GM21390 (cell line): ENCODE results near the gene PDGFA.

Experiments used
- ATAC-seq: cut with Tn5 transposase; IDR thresholded peaks from one replicate; pipeline ENCODE4 v1.9.1; 2021; ENCODE audit not compliant: unreplicated experiment

Gene PDGFA

DNA sequence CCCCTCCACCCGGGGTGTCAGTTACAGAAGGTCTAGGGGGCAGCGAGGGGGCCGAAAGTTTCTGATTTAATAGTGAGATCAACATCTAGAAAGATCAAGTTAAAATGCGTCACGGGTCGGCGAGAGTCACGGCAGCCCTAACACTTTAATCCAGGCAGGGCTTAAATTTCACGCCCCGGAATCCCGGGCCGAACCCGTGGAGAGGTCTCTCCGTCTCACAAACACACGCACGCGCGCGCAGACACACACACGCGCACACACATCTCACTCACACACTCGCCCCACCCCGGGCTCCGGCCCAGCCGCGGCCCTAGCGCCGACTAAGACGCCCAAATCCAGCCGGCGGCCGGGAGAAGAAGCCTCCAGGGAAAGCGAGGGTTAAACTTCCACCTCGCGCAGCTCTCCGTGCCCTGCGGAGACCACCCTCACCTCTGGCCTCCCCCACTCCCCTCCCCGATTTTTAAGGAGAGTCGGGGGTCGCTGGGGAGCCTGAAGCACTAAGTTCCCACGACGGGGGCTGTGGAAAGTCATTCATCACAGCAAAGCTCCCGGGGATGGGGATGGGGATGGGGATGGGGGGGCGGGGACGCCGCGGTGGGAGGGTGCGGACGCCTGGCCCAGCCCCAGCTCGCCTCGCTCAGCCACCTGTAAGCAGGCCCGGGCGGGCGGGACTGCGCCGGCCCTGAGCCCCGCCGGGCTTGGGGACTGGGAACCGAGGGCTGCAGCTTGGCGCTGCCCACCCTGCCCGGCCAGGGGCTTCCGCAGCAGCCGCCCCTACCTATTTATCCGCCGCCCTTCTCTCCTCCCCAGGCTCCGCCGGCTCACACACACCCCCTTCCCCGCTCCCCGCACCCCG lies 1.6 kb downstream of the PDGFA start:
- ATAC-seq: no peak

DNA sequence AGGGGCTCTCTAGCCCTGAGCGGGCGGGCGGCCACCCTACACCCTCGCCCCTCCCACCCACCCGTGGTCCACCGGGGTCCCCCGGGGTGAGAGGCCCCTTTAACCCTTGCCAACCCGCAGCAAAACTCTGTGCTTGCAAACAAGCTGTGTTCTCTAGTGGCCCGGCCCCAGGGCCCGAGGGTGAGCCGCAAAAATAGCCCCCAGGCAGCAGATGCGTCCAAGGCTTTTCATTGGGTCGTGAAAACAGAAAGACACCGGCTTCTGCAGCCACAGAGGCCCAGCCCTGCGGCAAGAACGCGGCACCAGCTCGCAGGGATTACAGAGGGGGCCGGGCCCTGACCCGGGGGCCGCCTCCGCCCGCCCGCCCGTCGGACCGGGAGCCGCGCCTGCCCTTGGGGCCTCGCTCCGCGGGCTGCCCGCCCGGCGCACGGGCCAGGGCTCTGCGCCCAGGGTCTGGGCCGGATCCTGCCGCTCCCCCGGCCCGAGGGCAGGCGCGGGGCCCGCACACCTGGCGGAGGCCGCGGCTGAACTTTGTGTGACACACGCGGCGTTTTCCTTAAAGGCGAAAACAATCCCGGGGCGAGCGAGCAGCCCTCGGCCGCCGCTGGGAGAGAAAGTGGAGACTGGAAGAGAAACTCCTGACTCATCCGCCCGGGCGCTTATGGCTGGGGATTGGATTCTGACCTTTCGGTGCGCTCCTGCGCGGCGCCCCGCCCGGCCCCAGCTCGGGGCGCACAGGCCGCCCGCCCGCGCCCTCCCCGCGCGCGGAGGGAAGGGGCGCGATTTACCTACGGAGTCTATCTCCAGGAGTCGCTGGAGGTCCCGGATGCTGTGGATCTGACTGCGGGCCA lies 2.8 kb downstream of the PDGFA start:
- ATAC-seq: no peak

GRCh38 chr7:516216-516605 lies 3.4 kb downstream of the PDGFA start:
- ATAC-seq: no peak

- ATAC-seq: no peak
These were observed 4.0 kb downstream of the PDGFA start for GRCh38 chr7:515628-516027.

GRCh38 chr7:514651-515598 lies 4.7 kb downstream of the PDGFA start:
- ATAC-seq: no peak

DNA sequence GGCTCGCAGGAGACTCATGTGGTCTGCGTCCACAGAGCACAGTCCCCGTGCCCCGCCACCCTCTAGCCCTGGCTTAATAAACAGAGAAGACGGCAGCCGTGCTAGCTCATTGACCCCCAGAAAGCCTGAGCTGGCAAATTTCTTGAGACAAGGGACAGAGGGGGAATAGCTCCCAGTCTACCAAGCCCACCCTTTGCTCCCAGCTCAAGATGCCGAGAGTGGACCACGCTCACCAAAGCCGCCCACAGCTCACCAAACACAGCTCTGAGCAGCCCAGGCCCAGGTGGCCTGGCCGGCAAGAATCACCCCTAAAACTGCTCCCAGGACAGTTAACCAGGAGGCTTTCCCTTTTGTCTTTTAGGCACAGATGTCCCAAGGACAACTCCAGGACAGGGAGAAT lies 5.4 kb downstream of the PDGFA start:
- no peak for ATAC-seq

DNA sequence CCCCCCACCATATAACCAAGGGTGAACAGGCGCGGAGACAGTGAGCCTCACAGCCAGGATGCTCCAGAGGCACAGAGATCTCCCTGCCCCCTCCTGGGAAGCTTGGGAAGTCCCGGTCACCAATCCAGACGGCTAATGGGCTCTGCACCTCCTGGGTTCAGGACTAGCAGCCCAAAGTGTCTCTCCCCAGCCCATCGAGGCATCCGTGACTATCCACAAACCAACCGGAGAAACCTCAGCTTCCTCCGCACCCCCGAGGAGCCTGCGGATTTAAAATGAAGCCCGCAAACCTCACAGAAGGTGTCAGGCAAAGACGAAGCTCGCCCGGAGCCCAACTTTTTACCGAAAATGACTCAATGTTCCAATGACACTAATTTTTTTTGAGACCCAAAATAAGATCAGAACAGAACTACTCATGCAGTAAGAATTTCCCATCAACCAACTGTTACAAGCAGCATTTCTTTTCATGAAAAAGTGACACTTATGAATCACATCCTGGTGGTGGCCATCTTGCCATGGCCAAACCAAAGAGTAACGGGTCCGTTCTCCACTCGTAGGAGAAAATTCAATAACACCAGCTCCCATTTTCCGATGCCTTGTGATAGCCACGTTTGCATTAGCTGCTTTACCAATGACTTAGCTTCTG lies 6.0 kb downstream of the PDGFA start:
- ATAC-seq: no peak

DNA sequence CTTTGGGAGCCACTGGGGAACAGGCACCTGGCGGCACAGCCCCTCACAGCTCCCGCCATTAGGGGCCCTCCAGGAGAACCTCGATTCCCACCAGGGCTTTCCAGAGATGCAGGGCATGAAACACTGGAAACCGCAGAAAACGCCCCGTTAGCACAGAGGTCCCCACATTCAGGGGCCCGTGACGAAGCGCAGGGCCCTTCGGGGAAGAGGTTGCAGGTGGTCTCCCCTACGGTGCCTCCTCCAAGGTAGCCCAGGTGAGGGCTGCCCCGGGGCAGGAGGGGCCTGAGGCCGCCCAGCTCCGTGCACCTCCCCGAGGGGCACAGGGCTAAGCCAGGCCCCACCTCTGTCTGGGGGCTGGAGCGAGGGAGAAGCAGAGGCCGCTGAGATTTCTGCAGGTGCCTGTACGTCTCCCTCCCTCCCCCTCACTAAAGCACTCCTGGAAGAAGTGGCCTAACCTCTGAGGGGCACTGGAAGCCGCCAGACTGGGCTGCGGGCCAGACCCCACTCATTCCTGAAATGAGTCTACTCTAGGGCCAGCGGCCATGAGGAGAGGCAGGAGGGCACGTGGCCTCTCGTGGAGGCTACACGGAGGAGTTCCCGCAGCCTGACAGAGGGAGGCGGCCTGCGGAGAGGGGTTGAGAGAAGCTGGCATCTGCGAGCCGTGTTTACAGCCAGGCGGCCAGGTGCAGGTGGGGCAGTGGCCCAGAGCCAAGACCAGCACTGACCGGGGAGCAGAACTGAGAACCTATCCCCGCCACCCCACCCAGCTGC lies 6.9 kb downstream of the PDGFA start:
- no peak for ATAC-seq

DNA sequence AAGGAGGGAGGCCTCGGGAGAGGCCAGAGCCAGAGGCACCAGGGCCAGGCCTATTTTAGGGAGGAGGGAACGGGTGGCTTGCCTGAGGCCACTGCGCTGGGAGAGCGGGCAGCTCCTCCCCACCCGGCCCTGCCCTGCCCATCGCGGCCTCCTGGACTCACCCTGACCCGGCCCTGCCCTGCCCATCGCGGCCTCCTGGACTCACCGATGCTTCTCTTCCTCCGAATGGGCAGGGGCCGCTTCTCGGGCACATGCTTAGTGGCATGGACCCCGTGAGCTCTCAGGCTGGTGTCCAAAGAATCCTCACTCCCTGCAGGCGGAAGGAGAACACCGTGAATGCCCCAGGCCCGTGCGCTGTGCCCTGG lies 7.5 kb downstream of the PDGFA start:
- ATAC-seq: no peak

DNA sequence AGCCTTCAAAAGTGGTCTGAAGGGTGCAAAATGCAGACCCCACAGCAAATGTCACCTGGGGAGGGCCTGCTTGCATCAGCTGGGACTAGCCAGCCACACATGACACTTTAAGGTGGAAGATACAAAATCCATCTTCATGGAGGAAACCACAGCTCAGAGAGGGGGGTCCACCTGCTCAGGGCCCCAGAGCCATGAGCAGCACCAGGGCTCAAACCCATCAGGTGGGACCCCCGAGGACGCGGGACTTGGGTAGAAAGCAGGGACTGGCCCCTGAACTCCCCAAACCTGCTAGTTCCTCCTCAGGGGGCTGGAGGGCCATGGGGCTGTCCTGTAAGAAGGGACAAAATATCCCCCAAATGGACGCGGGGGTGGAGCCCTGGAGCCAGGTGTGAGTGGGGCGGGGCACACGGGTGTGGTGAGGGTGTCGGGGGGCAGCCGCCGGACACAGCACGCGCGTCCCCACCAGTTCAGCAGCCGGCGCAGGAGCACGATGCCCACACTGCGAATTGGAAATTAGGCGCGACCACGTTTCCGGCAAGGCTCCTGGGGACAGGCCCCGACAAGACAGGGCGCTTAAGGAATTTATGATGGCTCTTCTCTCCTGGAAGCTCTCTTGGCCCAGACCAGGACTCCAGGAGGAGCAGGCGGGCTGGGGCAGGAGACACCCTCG lies 8.0 kb downstream of the PDGFA start:
- ATAC-seq: no peak

DNA sequence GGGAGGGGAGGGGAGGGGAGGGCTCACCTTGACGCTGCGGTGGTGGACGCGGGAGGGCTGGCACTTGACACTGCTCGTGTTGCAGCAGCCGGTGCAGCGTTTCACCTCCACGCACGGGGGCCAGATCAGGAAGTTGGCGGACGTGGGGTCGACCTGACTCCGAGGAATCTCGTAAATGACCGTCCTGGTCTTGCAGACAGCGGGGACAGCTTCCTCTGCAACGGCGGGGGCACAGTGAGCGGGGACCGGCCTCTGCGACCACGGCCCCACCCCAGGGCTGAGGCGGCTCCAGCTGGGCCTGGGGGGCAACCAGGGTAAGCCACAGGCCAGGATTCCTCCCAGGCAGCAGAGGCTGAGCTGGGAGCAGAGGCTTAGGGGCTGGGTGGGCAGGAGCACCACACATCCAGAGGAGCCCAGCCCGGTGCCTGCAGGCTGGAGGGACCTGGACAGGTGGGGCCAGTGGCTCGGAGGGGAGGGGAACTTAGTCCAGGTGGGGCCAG lies 8.8 kb downstream of the PDGFA start:
- ATAC-seq: no peak

DNA sequence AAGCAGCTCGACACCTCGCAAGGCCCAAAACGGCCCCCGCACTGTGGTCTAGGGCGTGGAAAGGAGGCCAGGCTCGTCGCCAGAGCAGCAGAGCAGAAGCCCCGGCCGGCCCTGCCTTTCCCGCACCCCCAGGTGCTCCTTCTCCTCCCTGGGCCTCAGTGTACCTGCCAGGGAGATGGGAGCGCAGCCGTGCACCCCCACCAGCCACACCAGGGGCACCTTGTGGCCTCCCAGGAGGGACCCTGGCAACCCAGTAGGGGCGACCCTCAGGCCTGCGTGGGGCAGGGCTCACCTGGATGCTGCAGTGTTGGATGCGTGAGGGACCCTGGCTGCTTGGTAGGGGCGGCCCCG lies 9.5 kb downstream of the PDGFA start:
- ATAC-seq: no peak

- ATAC-seq: no peak
These were observed 10.1 kb downstream of the PDGFA start for GRCh38 chr7:509426-510130.

- ATAC-seq: no peak
These were observed 11.0 kb downstream of the PDGFA start for GRCh38 chr7:508461-509170.

DNA sequence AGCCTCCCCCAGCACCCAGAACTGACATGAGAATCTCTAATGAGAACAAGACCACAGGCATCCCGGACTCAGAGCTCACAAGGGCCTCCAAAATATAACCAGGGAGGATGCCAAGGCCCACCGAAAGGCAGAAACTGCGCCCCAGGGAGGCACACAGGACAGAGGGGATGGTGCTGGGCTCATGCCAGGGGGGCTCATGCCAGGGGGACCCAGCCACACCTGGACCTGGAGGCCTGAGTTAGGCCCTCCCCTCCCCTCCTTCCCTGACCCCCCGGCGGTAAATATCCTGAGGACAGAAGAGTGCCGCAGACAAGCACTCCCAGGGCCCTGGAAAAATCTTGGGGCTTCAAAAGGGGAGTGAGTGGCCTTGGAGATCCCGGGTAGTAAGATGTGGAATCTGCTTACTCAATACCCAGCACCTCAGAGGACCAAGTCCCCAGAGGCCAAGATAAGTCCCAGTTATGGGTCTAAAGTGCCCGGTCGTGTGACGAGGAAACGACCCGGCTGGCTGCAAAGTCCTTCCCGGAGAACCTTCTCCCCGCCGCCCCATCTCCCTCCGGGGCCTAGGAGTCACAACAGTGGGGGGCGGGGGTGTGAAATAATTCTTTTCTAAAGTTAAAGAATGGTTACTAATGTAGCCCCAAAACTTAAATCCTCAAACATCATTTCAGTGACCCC lies 11.9 kb downstream of the PDGFA start:
- no peak for ATAC-seq

- ATAC-seq: no peak
These were observed 12.6 kb downstream of the PDGFA start for GRCh38 chr7:506921-507622.

GRCh38 chr7:506391-506831 lies 13.2 kb downstream of the PDGFA start:
- no peak for ATAC-seq
